ENCODE results near the gene GPNMB. TPM values are rescaled to one million over a fixed set of nuclear protein-coding genes. Genes with fewer than 3 reads are reported as not detected.

The GPNMB gene
- total RNA-seq, 4 donors from 2014 or later: 276 to 553 (median 491) TPM

- TF ChIP-seq POLR2A (IDR thresholded peaks at IDR 0.05) (no peak), EP300 (IDR thresholded peaks at IDR 0.05) (no peak)
- 82% methylated on average over 7 of the region's 7 CpGs for WGBS
- no peak overlapping the region for H3K27ac ChIP-seq
- peaks cover 9% of the 10 kb centered on the region for H3K36me3 ChIP-seq
- no peak overlapping the region for H3K4me3 ChIP-seq
- H3K9me3 ChIP-seq: no peaks in the 10 kb centered on the region
- no peak for DNase-seq (ENCODE audit: low spot score in 2 of 2)
- H3K4me1 ChIP-seq: no peaks in the 10 kb centered on the region
- no peaks in the 10 kb centered on the region for H3K27me3 ChIP-seq
These were observed 68.8 kb downstream of the GPNMB start for GRCh38 chr7:23315366-23315765.

Other genes starting within 250 kb of the GPNMB start
- gene HYCC1, start 232.6 kb upstream of the GPNMB start, total RNA-seq: 10 to 100 TPM in 3 of 4 donors, 1 to 10 TPM in 1; 8.3 to 22.6 (median 12.7) TPM
- 10 to 100 TPM; 18.5 to 27.2 (median 26.8) TPM for gene KLHL7, start 141.0 kb upstream of the GPNMB start, total RNA-seq
- 10 to 100 TPM; 34.4 to 46.6 (median 38.0) TPM for gene NUP42, start 64.7 kb upstream of the GPNMB start, total RNA-seq
- 10 to 100 TPM; 35.7 to 80.2 (median 41.7) TPM for gene MALSU1, start 52.6 kb downstream of the GPNMB start, total RNA-seq
- 1 to 10 TPM in 1 of 4 donors, under 1 TPM in 1, not detected in 2; 0.47 to 1.9 TPM for gene IGF2BP3, start 223.7 kb downstream of the GPNMB start, total RNA-seq